Heart left ventricle (tissue), 16 donors: ENCODE results near the gene OLIG3. TPM values are rescaled to one million over a fixed set of nuclear protein-coding genes. Genes with fewer than 3 reads are reported as not detected.

Experiments used
- ATAC-seq, 4 donors: fragments of 200-7000 bp; cut with Tn5 transposase; one replicate each; pipeline ENCODE4 v1.9.1; 2020 to 2022; ENCODE audit warnings: moderate library complexity in 4 of 4, mild to moderate bottlenecking in 3 of 4, moderate number of reproducible peaks in 1 of 4
- DNase-seq, 5 donors: peaks; one replicate each; pipeline ENCODE4 v3.0.0-alpha.2; 2020
- H3K27ac ChIP-seq, 12 donors: fragments of 200-600 bp; sonication (generic) in 4 of 12; one replicate each; pipeline versions ENCODE4 v1.5.0 to v1.8.0; 2016 to 2022; ENCODE audit warnings: mild to moderate bottlenecking in 2 of 12
- H3K27me3 ChIP-seq, 9 donors: fragments of 200-600 bp; sonication (generic) in 2 of 9; one replicate each; pipeline versions ENCODE4 v1.5.1 to v1.8.0; 2016 to 2022; ENCODE audit warnings: mild to moderate bottlenecking in 3 of 9
- H3K36me3 ChIP-seq, 9 donors: fragments of 200-600 bp; sonication (generic) in 2 of 9; one replicate each; pipeline versions ENCODE4 v1.5.0 to v1.8.0; 2018 to 2022; ENCODE audit warnings: mild to moderate bottlenecking in 2 of 9
- H3K4me1 ChIP-seq, 12 donors: fragments of 200-600 bp; sonication (generic) in 4 of 12; one replicate each; pipeline versions ENCODE4 v1.5.0 to v1.8.0; 2016 to 2022; ENCODE audit warnings: mild to moderate bottlenecking in 3 of 12
- H3K4me3 ChIP-seq, 12 donors: fragments of 200-600 bp; sonication (generic) in 4 of 12; one replicate each; pipeline versions ENCODE4 v1.5.0 to v1.8.0; 2017 to 2022; ENCODE audit warnings: mild to moderate bottlenecking in 9 of 12, moderate library complexity in 4 of 12
- H3K9me3 ChIP-seq, 12 donors: fragments of 200-600 bp; sonication (generic) in 4 of 12; one replicate each; pipeline versions ENCODE4 v1.5.0 to v1.8.0; 2016 to 2022; ENCODE audit warnings: mild to moderate bottlenecking in 1 of 12
- CTCF ChIP-seq, 12 donors: fragments of 200-600 bp; sonication (generic) in 4 of 12; IDR thresholded peaks; one replicate each; pipeline versions ENCODE4 v1.5.0 to v1.8.0; 2018 to 2022; ENCODE audit warnings: antibody characterized with exemption in 12 of 12, mild to moderate bottlenecking in 5 of 12
- POLR2A ChIP-seq, 2 donors: fragments of 450-650 bp; IDR thresholded peaks; one replicate each; pipeline ENCODE4 v1.6.1; 2017; ENCODE audit warnings: antibody characterized with exemption in 2 of 2, mild to moderate bottlenecking in 2 of 2, moderate library complexity in 2 of 2
- WGBS, 4 donors: extraction: QIAGEN DNeasy Blood & Tissue Kit in 2 of 4; methylation state at CpG; one replicate each; pipeline versions ENCODE4 v1.1.5 to v1.1.7; 2013 to 2018; 5-methylcytosine and 5-hydroxymethylcytosine counted together
- intact Hi-C, 10 donors: fragments of 100-400 bp; cut with DNase I; formaldehyde crosslinking; loops; one replicate each; pipeline versions ENCODE4 v1.11.1 to v1.14.2; 2022
- polyA plus RNA-seq, 2 donors: library from polyadenylated mRNA; stranded (reverse); fragments of 200-250 nt; gene quantifications; one replicate each; pipeline ENCODE4 v1.2.3, GENCODE V29; 2013
- total RNA-seq, 9 donors: library from RNA; depleted of rRNA in 2 of 9; stranded (reverse); fragments of >200 nt in 2 of 9; fragmentation: NEBNext Ultra II Directional in 3 of 9; extraction: Animal tissue kit (Norgen Biotek cat#: 25700) in 3 of 9; gene quantifications; one replicate each; pipeline versions ENCODE4 v1.1.0 to v1.2.4, GENCODE V29; 2016 to 2023
- donor health status: ischemic (EF 13 %, LVEDD 7.1; RV severe dilation, severe dysfunction).
- donor health status: healthy with polysubstance abuse.
- donor health status: DM: no; HTN: yes; CAD: no.
- donor health status: DM: no; HTN: no; CAD: no.
- donor health status: ischemic (EF 25% LVEDD 6.9; RV normal size, moderate dysfunction).
- donor health status: ischemic (EF 25% LVEDD 5.7; RV mildly dilated, moderate dysfunction).
- donor health status: healthy.
- donor health status: DM: yes; HTN: yes; CAD: no.
- donor health status: ischemic (EF 35%, LVEDD 5.7; RV mildly dilated, moderate dysfunction).
- donor health status: nonischemic (EF 11% LVEDD 7.7; RV severe dilation, severe dysfunction).
- donor health status: DM: yes; HTN: yes; CAD: no.
- donor health status: PGD.
- donor health status: ischemic (EF 29% LVEDD 5.4; RV normal size, mild dysfunction).
- donor health status: nonischemic (EF 23%, LVEDD 6.1; RV moderate dilation, normal function).

Gene OLIG3
- total and polyA plus RNA-seq, 11 donors = not detected

GRCh38 chr6:137487869-137488149, 6.4 kb downstream of the OLIG3 start:
- peaks cover 0 to 4% (median 0%) of the 10 kb centered on the region in 12 donors for H3K9me3 ChIP-seq
- H3K27ac ChIP-seq = no peak overlapping the region
- intact Hi-C loops = no loop called here
- TF ChIP-seq POLR2A (IDR thresholded peaks at IDR 0.05) = no peak
- TF ChIP-seq CTCF (IDR thresholded peaks at IDR 0.05) = no peak
- DNase-seq = no peak
- no peak for ATAC-seq
- H3K36me3 ChIP-seq = no peaks in the 10 kb centered on the region
- H3K4me3 ChIP-seq = no peak overlapping the region
- peaks cover 41 to 100% (median 92%) of the 10 kb centered on the region in 9 donors for H3K27me3 ChIP-seq
- H3K4me1 ChIP-seq = peaks cover 0 to 22% (median 7%) of the 10 kb centered on the region in 12 donors
- WGBS, 4 donors = 2 to 4% (median 3%) methylated on average over 8 to 11 of the region's 11 CpGs

- Histone ChIP-seq H3K36me3 (no peaks in the 10 kb centered on the region), H3K4me1 (peaks cover 0 to 21% (median 7%) of the 10 kb centered on the region in 12 donors), H3K9me3 (peaks cover 0 to 4% (median 0%) of the 10 kb centered on the region in 12 donors), H3K4me3 (no peak overlapping the region), H3K27me3 (peaks cover 41 to 100% (median 89%) of the 10 kb centered on the region in 9 donors), H3K27ac (no peak overlapping the region)
- intact Hi-C loops = no loop called here
- TF ChIP-seq POLR2A (IDR thresholded peaks at IDR 0.05) = no peak
- no peak for TF ChIP-seq CTCF (IDR thresholded peaks at IDR 0.05)
- ATAC-seq (no peak), DNase-seq (no peak)
- 2 to 6% (median 6%) methylated on average over 22 of the region's 22 CpGs for WGBS, 4 donors
Observed at GRCh38 chr6:137487181-137487868, 6.9 kb downstream of the OLIG3 start.

- peaks cover 43 to 98% (median 81%) of the 10 kb centered on the region in 9 donors for H3K27me3 ChIP-seq
- H3K4me3 ChIP-seq = no peak overlapping the region
- H3K36me3 ChIP-seq = no peaks in the 10 kb centered on the region
- TF ChIP-seq POLR2A (IDR thresholded peaks at IDR 0.05) (no peak), CTCF (IDR thresholded peaks at IDR 0.05) (no peak)
- intact Hi-C loops = no loop called here
- no peak overlapping the region for H3K27ac ChIP-seq
- peaks cover 0 to 21% (median 7%) of the 10 kb centered on the region in 12 donors for H3K4me1 ChIP-seq
- DNase-seq (no peak), ATAC-seq (no peak)
- 8 to 11% (median 9%) methylated on average over 6 of the region's 6 CpGs for WGBS, 4 donors
- H3K9me3 ChIP-seq = peaks cover 0 to 4% (median 0%) of the 10 kb centered on the region in 12 donors
Observed at GRCh38 chr6:137486416-137486815, 7.8 kb downstream of the OLIG3 start.

- H3K4me1 ChIP-seq = no peaks in the 10 kb centered on the region
- H3K36me3 ChIP-seq = no peaks in the 10 kb centered on the region
- peaks cover 3 to 59% (median 23%) of the 10 kb centered on the region in 9 donors for H3K27me3 ChIP-seq
- H3K4me3 ChIP-seq = no peak overlapping the region
- intact Hi-C loops = no loop called here
- no peak for ATAC-seq
- no peak for DNase-seq
- 55 to 73% (median 59%) methylated on average over 3 of the region's 3 CpGs for WGBS, 4 donors
- H3K27ac ChIP-seq = no peak overlapping the region
- peaks cover 0 to 4% (median 0%) of the 10 kb centered on the region in 12 donors for H3K9me3 ChIP-seq
- TF ChIP-seq POLR2A (IDR thresholded peaks at IDR 0.05) (no peak), CTCF (IDR thresholded peaks at IDR 0.05) (no peak)
Observed at GRCh38 chr6:137480431-137480830, 13.8 kb downstream of the OLIG3 start.
